GM21367 (cell line): ENCODE results near the gene RGS2.
A peak's percentile ranks its signal among the peaks of the same experiment; 100 is the strongest.

ENCODE experiments used
- ATAC-seq: cut with Tn5 transposase; IDR thresholded peaks from one replicate; pipeline ENCODE4 v1.9.1; 2021; ENCODE audit not compliant: unreplicated experiment

The RGS2 gene

GRCh38 chr1:192808518-192809306 lies at the start of gene RGS2:
RGS2 (plus strand) TSS chr1:192809039; CDS start chr1:192809072, 33 bp downstream.
- peak; percentile 86 for ATAC-seq

- ATAC-seq, result no peak
Observed at GRCh38 chr1:192759104-192759503, 49.7 kb upstream of the RGS2 start.

- ATAC-seq, result no peak
Observed at GRCh38 chr1:192762265-192762664, 46.6 kb upstream of the RGS2 start.

GRCh38 chr1:192763243-192763642 lies 45.6 kb upstream of the RGS2 start:
- ATAC-seq, result no peak

GRCh38 chr1:192763756-192764155 lies 45.1 kb upstream of the RGS2 start:
- no peak for ATAC-seq

- ATAC-seq, result no peak
Observed at GRCh38 chr1:192764675-192765074, 44.2 kb upstream of the RGS2 start.

GRCh38 chr1:192766009-192766625 lies 42.7 kb upstream of the RGS2 start:
- ATAC-seq, result no peak

GRCh38 chr1:192766876-192767275 lies 42.0 kb upstream of the RGS2 start:
- ATAC-seq, result no peak

GRCh38 chr1:192767798-192768197 lies 41.0 kb upstream of the RGS2 start:
- ATAC-seq, result no peak

- no peak for ATAC-seq
Observed at GRCh38 chr1:192768463-192768862, 40.4 kb upstream of the RGS2 start.

GRCh38 chr1:192771341-192771740 lies 37.5 kb upstream of the RGS2 start:
- no peak for ATAC-seq

- ATAC-seq, result no peak
Observed at GRCh38 chr1:192775631-192776030, 33.2 kb upstream of the RGS2 start.

GRCh38 chr1:192776206-192776605 lies 32.6 kb upstream of the RGS2 start:
- ATAC-seq, result no peak

GRCh38 chr1:192776998-192777397 lies 31.8 kb upstream of the RGS2 start:
- no peak for ATAC-seq

- no peak for ATAC-seq
Observed at GRCh38 chr1:192783791-192784190, 25.0 kb upstream of the RGS2 start.

- no peak for ATAC-seq
Observed at GRCh38 chr1:192784397-192784796, 24.4 kb upstream of the RGS2 start.

- no peak for ATAC-seq
Observed at GRCh38 chr1:192786576-192786975, 22.3 kb upstream of the RGS2 start.

GRCh38 chr1:192787914-192788585 lies 20.8 kb upstream of the RGS2 start:
- ATAC-seq, result no peak

- ATAC-seq, result no peak
Observed at GRCh38 chr1:192789871-192790270, 19.0 kb upstream of the RGS2 start.

GRCh38 chr1:192792628-192793027 lies 16.2 kb upstream of the RGS2 start:
- ATAC-seq, result no peak

GRCh38 chr1:192793983-192794767 lies 14.7 kb upstream of the RGS2 start:
- ATAC-seq, result no peak

GRCh38 chr1:192794768-192795035 lies 14.1 kb upstream of the RGS2 start:
- no peak for ATAC-seq
